Kidney (tissue), 14 donors: ENCODE data around the gene PRRX1. TPM values are rescaled to one million over a fixed set of nuclear protein-coding genes. Genes with fewer than 3 reads are reported as not detected.

ENCODE experiments used
- DNase-seq, 5 donors: peaks; one replicate each; pipeline ENCODE4 v3.0.0-alpha.2; 2013 to 2020
- FAIRE-seq: peaks from 2 replicates; lab custom pipeline; 2012; peaks lifted over from hg19 to GRCh38; lab: Jason Lieb, UNC
- H3K27ac ChIP-seq, 2 donors: one replicate each; pipeline ENCODE4 v1.7.0; 2013; ENCODE audit warnings: low read depth in 2 of 2, low read length in 2 of 2, inconsistent platforms in 1 of 2
- H3K27me3 ChIP-seq: one replicate; pipeline ENCODE4 v1.7.1; 2013; ENCODE audit warnings: low read length, inconsistent platforms; ENCODE audit not compliant: control insufficient read depth, insufficient read depth
- H3K36me3 ChIP-seq, 3 donors: one replicate each; pipeline versions ENCODE4 v1.7.0 to v1.7.1; 2013; ENCODE audit warnings: low read length in 3 of 3, control low read depth in 1 of 3, inconsistent platforms in 1 of 3; ENCODE audit not compliant: insufficient read depth in 3 of 3, control insufficient read depth in 2 of 3
- H3K4me1 ChIP-seq, 3 donors: one replicate each; pipeline versions ENCODE4 v1.7.0 to v1.7.1; 2013; ENCODE audit warnings: low read length in 3 of 3, inconsistent platforms in 1 of 3, low read depth in 1 of 3; ENCODE audit not compliant: control insufficient read depth in 2 of 3, insufficient read depth in 2 of 3
- H3K4me3 ChIP-seq, 3 donors: one replicate each; pipeline versions ENCODE4 v1.7.0 to v1.8.1; 2013; ENCODE audit warnings: low read length in 3 of 3, control low read depth in 1 of 3, inconsistent platforms in 1 of 3
- H3K9ac ChIP-seq, 3 donors: one replicate each; pipeline versions ENCODE4 v1.7.0 to v1.7.1; 2013; ENCODE audit warnings: low read length in 3 of 3, control low read depth in 1 of 3, inconsistent platforms in 1 of 3
- H3K9me3 ChIP-seq, 3 donors: one replicate each; pipeline versions ENCODE4 v1.7.0 to v1.7.1; 2013; ENCODE audit warnings: low read length in 3 of 3, control low read depth in 1 of 3, inconsistent platforms in 1 of 3; ENCODE audit not compliant: control insufficient read depth in 2 of 3, insufficient read depth in 1 of 3
- CTCF ChIP-seq: IDR thresholded peaks from 3 replicates; pipeline ENCODE4 v1.5.1; 2012; ENCODE audit warnings: mild to moderate bottlenecking, moderate library complexity, borderline replicate concordance; ENCODE audit not compliant: insufficient read depth; ENCODE audit errors: extremely low read depth
- intact Hi-C: fragments of 100-400 bp; cut with DNase I; formaldehyde crosslinking; loops from one replicate; pipeline ENCODE4 v1.11.1; 2022
- polyA plus RNA-seq: library from polyadenylated mRNA; stranded (reverse); fragments of 350-450 nt; fragmentation: Illumina TruSeq; extraction: RNeasy Lipid Tissue Mini Kit (QIAGEN cat#74804); gene quantifications from one replicate; pipeline ENCODE4 v1.2.3, GENCODE V29; 2014; ENCODE audit warnings: low read depth, low replicate concordance; ENCODE audit not compliant: insufficient read depth
- total RNA-seq: library from RNA; stranded (reverse); fragmentation: NEBNext Ultra II Directional; extraction: Animal tissue kit (Norgen Biotek cat#: 25700); gene quantifications from one replicate; pipeline ENCODE4 v1.2.1, GENCODE V29; 2021
- donor health status: control.
- donor health status: control.
- donor health status: control.
- donor health status: control.
- donor health status: control.
- donor health status: DM: yes; HTN: yes; CAD: no.
- donor health status: Normal renal cell carcinoma (clear cell type).

Gene PRRX1
- total and polyA plus RNA-seq, 2 donors from 2014 or later = 0.67 to 8.1 TPM

GRCh38 chr1:170776252-170776651 lies 112.3 kb downstream of the PRRX1 start:
- H3K4me1 ChIP-seq = no peaks in the 10 kb centered on the region
- H3K9ac ChIP-seq = no peak overlapping the region
- no peak overlapping the region for H3K27ac ChIP-seq
- TF ChIP-seq CTCF = no peak
- no peak for FAIRE-seq
- H3K4me3 ChIP-seq = no peak overlapping the region
- no peaks in the 10 kb centered on the region for H3K36me3 ChIP-seq
- no peaks in the 10 kb centered on the region for H3K27me3 ChIP-seq
- H3K9me3 ChIP-seq = no peaks in the 10 kb centered on the region
- intact Hi-C loops = no loop called here
- no peak for DNase-seq

GRCh38 chr1:170776777-170777176 lies 112.8 kb downstream of the PRRX1 start:
- Histone ChIP-seq H3K4me3 (no peak overlapping the region), H3K27me3 (no peaks in the 10 kb centered on the region), H3K9ac (no peak overlapping the region), H3K36me3 (no peaks in the 10 kb centered on the region), H3K9me3 (no peaks in the 10 kb centered on the region), H3K4me1 (no peaks in the 10 kb centered on the region), H3K27ac (no peak overlapping the region)
- no peak for TF ChIP-seq CTCF
- no peak for FAIRE-seq
- peak in 1 of 5 donors; percentile 12 for DNase-seq
- intact Hi-C loops = no loop called here

Other genes with a start within 250 kb of the PRRX1 start
- gene GORAB, start 132.0 kb upstream of the PRRX1 start, total RNA-seq = 13.6 TPM
- 5.8 TPM for gene GORAB, start 132.0 kb upstream of the PRRX1 start, polyA plus RNA-seq